Glomerular visceral epithelial cell (primary cell): ENCODE results near the gene HMCN1.
"Not testable (repeated sequence)": the region's sequence is repeated elsewhere in the genome, so short reads cannot be mapped to it uniquely, and the experiment has no call there.

Source experiments
- DNase-seq: peaks from one replicate; pipeline ENCODE4 v3.0.0-alpha.2; 2016; ENCODE audit errors: extremely low spot score

The HMCN1 gene

GRCh38 chr1:186152620-186153239, 418.5 kb downstream of the HMCN1 start:
- DNase-seq = peak; percentile 16

DNA sequence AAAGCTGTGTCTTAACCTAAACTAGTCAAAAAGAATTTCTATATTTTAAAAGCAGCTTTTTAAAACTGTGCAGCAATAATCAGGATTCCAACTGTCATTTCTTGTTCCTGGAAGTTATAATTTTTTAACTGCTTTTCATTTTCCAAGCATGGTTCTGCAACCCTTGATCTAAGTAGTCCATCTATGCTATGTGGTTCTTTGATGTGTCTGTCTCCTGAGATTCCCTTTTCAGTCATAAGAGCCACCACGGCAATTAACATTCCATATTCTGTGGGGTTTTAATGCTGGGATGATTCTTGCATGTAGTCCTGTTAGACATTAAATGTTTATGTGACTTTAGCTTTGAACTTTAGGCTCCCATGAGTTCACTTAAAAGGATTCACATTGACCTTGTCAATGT, 420.5 kb downstream of the HMCN1 start:
- no peak for DNase-seq

GRCh38 chr1:186155594-186155993, 421.4 kb downstream of the HMCN1 start:
- peak; percentile 63 for DNase-seq

DNA sequence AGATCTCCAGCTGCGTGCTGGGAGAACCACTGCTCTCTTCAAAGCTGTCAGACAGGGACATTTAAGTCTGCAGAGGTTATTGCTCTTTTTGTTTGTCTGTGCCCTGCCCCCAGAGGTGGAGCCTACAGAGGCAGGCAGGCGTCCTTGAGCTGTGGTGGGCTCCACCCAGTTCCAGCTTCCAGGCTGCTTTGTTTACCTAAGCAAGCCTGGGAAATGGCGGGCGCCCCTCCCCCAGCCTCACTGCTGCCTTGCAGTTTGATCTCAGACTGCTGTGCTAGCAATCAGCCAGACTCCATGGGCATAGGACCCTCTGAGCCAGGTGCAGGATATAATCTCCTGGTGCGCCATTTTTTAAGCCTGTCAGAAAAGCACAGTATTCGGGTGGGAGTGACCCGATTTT, 428.7 kb downstream of the HMCN1 start:
- DNase-seq = not testable (repeated sequence)

- no peak for DNase-seq
Measured at GRCh38 chr1:186164773-186165172, 430.6 kb downstream of the HMCN1 start.

DNA sequence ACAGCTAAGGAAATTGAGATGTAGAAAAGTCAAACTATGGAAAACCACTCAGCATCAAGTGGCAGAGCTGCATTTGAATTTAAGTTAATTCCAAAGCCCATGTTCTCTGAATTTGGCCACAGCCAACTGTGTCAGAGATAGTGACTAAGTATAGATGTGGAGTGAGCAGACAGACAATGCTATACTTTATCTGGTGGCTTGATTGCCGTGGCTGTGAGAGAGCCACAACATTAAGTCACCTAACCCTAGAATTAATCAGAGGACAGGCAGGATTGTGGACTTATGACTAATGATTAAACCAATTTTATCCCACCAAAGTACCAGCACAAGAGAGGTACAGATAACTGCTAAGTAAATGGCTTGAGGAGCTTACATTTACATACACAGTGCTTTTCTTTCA, 431.1 kb downstream of the HMCN1 start:
- DNase-seq = no peak

DNA sequence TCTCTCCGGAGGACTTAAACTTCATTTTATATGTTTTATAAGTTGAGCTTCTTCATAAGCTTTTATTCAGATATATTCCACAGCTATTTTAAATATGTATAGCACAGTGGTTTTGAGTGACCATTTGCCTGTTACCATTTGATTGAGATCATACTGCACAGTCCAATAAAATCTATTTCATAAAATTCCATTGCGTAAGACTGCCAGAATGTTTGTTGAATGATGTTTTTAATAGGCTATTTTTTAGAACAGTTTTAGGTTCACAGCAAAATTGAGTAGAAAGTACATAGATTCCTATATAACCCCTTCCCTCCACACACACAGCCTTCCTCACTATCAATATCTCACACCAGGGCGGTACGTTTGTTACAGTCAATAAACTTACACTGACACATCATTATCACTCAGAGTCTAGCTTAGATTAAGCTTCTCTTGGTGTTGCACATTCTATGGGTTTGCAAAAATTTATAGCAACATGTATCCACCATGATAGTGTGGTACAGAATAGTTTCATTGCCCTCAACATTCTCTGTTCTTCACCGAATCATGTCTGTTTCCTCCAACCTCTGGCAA, 433.0 kb downstream of the HMCN1 start:
- no peak for DNase-seq

DNA sequence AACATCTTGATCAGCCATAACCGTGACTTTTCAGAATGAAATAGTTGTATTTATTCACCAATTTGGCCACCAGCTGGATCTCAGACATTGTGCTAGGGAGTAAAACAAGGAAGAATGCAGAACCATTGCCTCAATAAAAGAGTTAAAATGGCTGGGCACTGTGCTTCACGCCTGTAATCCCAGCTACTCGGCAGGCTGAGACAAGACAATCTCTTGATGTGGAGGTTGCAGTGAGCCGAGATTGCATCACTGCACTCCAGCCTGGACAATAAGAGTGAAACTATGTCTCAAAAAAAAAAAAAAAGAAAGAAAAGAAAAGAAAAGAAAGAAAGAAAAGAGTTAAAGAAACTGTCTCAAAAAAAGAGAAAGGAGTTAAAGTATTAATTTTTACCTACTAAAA, 441.4 kb downstream of the HMCN1 start:
- DNase-seq = no peak

- DNase-seq = no peak
Measured at GRCh38 chr1:186178426-186179043, 444.3 kb downstream of the HMCN1 start.

- DNase-seq = no peak
Measured at GRCh38 chr1:186179231-186179630, 445.0 kb downstream of the HMCN1 start.

- DNase-seq = peak; percentile 88
Measured at GRCh38 chr1:186183219-186183618, 449.0 kb downstream of the HMCN1 start.

- DNase-seq = peak; percentile 54
Measured at GRCh38 chr1:186183970-186184628, 449.9 kb downstream of the HMCN1 start.

DNA sequence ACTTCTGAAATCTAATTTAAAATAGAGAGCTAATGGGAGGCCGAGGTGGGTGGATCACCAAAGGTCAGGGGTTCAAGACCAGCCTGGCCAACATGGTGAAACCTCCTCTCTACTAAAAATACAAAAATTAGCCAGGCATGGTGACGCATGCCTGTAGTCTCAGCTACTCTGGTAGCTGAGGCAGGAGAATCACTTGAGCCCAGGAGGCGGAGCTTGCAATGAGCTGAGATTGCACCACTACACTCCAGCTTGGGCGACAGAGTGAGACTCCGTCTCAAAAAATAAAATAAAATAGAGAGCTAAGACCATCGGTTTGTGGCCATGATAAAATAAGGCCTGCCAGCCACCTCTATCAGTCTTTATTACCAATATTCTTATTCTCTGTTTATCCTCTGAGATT, 452.1 kb downstream of the HMCN1 start:
- DNase-seq = not testable (repeated sequence)

- DNase-seq = peak; percentile 63
Measured at GRCh38 chr1:186187601-186188000, 453.4 kb downstream of the HMCN1 start.

DNA sequence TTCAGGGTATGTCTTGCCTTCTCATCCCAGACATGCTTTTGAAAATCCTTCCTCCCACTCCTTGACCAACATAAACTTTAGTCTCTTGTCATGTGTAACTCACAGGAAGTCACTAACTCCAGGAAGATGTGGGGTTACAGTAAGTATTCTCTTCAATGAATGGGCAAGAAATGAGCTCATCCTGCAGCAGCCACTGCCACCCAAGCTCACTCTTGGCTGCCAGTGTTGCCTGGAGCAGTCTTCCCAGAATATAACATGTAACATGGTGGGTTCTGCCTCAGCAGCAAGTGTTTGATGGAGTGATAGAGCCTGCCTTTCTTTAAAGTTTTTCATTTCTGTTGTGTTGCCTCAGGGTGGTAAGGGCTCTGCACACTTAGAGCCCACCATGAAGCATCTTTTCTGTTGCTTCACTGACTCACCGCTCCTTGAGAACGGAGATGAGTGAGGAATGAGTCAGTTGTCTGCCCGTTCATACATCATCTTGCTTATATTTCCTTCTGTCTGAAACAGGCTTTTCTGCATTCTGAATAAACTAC, 453.9 kb downstream of the HMCN1 start:
- peak; percentile 84 for DNase-seq

DNA sequence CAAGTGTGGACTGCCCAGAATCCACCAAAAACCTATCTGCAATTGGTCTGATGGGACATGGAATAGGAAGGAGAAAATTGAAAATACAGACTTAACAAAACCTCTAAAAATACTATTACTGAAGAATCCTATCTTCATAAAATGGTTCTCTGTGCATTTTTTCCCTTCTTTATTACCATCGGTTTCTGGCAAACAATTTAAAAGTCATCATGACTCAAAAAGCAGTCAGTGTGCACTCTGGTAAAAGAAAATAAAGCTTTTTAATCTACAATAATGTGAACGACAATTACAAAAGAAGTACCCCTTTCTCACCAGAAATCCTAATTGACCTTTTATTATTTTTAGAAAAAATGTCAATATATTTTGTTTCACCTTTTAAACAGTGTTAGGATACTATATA, 454.5 kb downstream of the HMCN1 start:
- no peak for DNase-seq

- no peak for DNase-seq
Measured at GRCh38 chr1:186189156-186189555, 455.0 kb downstream of the HMCN1 start.

- DNase-seq = no peak
Measured at GRCh38 chr1:186191511-186191910, 457.3 kb downstream of the HMCN1 start.

DNA sequence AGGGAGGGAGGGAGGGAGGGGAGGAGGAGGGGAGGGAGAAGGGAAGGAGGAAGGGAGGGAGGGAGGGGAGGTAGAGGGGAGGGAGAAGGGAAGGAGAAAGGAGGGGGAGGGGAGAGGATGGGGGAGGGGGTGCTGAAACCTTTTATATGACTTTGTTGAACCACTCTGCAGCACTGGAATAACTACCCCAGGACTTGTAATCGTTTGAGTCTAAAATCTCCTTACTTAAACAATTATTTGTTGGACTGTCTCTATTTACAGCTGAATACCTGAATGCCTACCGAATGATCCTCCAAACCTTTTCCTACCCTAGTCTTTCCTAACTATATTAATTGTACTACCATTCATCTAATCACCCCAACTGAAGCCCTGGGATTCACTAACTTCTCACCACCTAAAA, 459.0 kb downstream of the HMCN1 start:
- no peak for DNase-seq

- DNase-seq = no peak
Measured at GRCh38 chr1:186194107-186194756, 460.0 kb downstream of the HMCN1 start.

- DNase-seq = no peak
Measured at GRCh38 chr1:186195377-186195931, 461.3 kb downstream of the HMCN1 start.

DNA sequence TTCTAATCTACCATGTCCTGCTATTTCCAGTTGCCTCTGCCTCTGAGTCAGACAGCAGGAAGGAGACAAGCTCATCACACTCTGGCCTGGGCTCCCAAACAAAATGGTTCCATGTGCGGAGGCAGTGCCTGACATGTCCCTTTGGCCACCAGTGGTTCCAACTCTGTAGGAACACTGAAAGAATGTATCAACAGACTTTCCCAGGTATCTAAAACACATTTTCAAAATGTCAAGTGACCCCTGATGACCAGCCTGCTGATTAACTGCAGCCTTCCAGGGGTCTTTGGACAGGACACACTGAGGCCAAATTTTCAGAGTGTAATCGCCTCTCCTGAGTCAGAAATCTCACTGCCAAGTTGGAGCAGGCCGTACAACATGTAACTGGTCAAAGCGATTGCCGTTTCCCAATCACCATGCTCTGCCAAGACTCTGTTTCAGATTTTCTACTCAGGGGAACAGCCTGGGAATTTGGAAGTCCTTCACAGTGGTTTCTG, 468.1 kb downstream of the HMCN1 start:
- DNase-seq = no peak
